Activated CD8-positive, alpha-beta T cell treated with anti-CD3 and anti-CD28 coated beads for 36 hours (primary cell): ENCODE results near the gene DPF1. TPM values are rescaled to one million over a fixed set of nuclear protein-coding genes. Genes with fewer than 3 reads are reported as not detected.

ENCODE experiments used
- ATAC-seq: fragments of 200-7000 bp; cut with Tn5 transposase; one replicate; pipeline ENCODE4 v1.10.0; 2021; ENCODE audit warnings: mild to moderate bottlenecking, moderate library complexity
- CTCF ChIA-PET: fragments of 350-600 bp; sonication (Branson Sonifier 250); formaldehyde crosslinking; loops from one replicate; lab custom pipeline; 2021; ENCODE audit warnings: antibody characterized with exemption; lab: Charles Lee
- POLR2A ChIA-PET: fragments of 350-600 bp; sonication (Branson Sonifier 250); formaldehyde crosslinking; loops from one replicate; lab custom pipeline; 2021; ENCODE audit warnings: antibody characterized with exemption; lab: Charles Lee
- DNase-seq: peaks from one replicate; pipeline ENCODE4 v3.0.0-alpha.2; 2020
- H3K27ac Mint-ChIP-seq: one replicate; pipeline ENCODE4 v1.8.0; 2021; ENCODE audit warnings: mild to moderate bottlenecking, mixed read lengths
- H3K27me3 Mint-ChIP-seq: one replicate; pipeline ENCODE4 v1.8.0; 2021; ENCODE audit warnings: mixed read lengths
- H3K36me3 Mint-ChIP-seq: one replicate; pipeline ENCODE4 v1.8.0; 2021; ENCODE audit warnings: low read depth, mixed read lengths
- H3K4me1 Mint-ChIP-seq: one replicate; pipeline ENCODE4 v1.8.0; 2021; ENCODE audit warnings: low read depth, mixed read lengths
- H3K4me3 Mint-ChIP-seq: one replicate; pipeline ENCODE4 v1.8.0; 2021; ENCODE audit warnings: mild to moderate bottlenecking, moderate library complexity, mixed read lengths
- H3K9me3 Mint-ChIP-seq: one replicate; pipeline ENCODE4 v1.8.0; 2021; ENCODE audit warnings: mixed read lengths
- CTCF ChIP-seq: fragments of 200-600 bp; IDR thresholded peaks from one replicate; pipeline ENCODE4 v1.8.0; 2022; ENCODE audit warnings: antibody characterized with exemption, mild to moderate bottlenecking
- intact Hi-C: fragments of 100-400 bp; cut with micrococcal nuclease; formaldehyde crosslinking; loops from one replicate; pipeline ENCODE4 v1.10.0; 2022
- total RNA-seq, 2 experiments: library from RNA; stranded (reverse); gene quantifications; one replicate each; pipeline ENCODE4 v1.2.3, GENCODE V29; 2021

DPF1 gene
- total RNA-seq, 2 experiments from 2014 or later = 0.47 to 1.0 TPM

GRCh38 chr19:38221919-38222830 lies 1.8 kb downstream of the DPF1 start:
- DNase-seq = no peak
- CTCF ChIA-PET = interaction anchor here (0.8 kb wide), 1 partner anchor 12 kb away, joined by 3 read pairs; no protein-coding TSS in a partner anchor
- intact Hi-C loops = loop anchor here (10.0 kb wide), 1 partner anchor 317 kb away; the partner anchor contains the start of genes SIPA1L3 and WDR87
- no peak overlapping the region for H3K4me3 Mint-ChIP-seq
- H3K27me3 Mint-ChIP-seq = peaks cover 58% of the 10 kb centered on the region
- H3K27ac Mint-ChIP-seq = no peak overlapping the region
- H3K36me3 Mint-ChIP-seq = no peaks in the 10 kb centered on the region
- no peak for TF ChIP-seq CTCF
- peaks cover 11% of the 10 kb centered on the region for H3K4me1 Mint-ChIP-seq
- no peaks in the 10 kb centered on the region for H3K9me3 Mint-ChIP-seq
- POLR2A ChIA-PET = interaction anchor here (0.9 kb wide), 1 partner anchor 30 kb away, joined by 3 read pairs; no protein-coding TSS in a partner anchor
- no peak for ATAC-seq

- intact Hi-C loops = loop anchor here (10.0 kb wide), 1 partner anchor 317 kb away; the partner anchor contains the start of genes SIPA1L3 and WDR87
- H3K27me3 Mint-ChIP-seq = peaks cover 58% of the 10 kb centered on the region
- DNase-seq (no peak), ATAC-seq (no peak)
- no peaks in the 10 kb centered on the region for H3K36me3 Mint-ChIP-seq
- H3K4me1 Mint-ChIP-seq = peaks cover 11% of the 10 kb centered on the region
- no peaks in the 10 kb centered on the region for H3K9me3 Mint-ChIP-seq
- no peak overlapping the region for H3K27ac Mint-ChIP-seq
- no peak for TF ChIP-seq CTCF
- POLR2A ChIA-PET = interaction anchor here (0.6 to 0.9 kb wide), 2 partner anchors 31 to 302 kb away, joined by 3 read pairs; no protein-coding TSS in a partner anchor
- CTCF ChIA-PET = interaction anchor here (0.8 kb wide), 1 partner anchor 13 kb away, joined by 3 read pairs; no protein-coding TSS in a partner anchor
- H3K4me3 Mint-ChIP-seq = no peak overlapping the region
Observed at GRCh38 chr19:38221421-38221820, 2.6 kb downstream of the DPF1 start.

DNA sequence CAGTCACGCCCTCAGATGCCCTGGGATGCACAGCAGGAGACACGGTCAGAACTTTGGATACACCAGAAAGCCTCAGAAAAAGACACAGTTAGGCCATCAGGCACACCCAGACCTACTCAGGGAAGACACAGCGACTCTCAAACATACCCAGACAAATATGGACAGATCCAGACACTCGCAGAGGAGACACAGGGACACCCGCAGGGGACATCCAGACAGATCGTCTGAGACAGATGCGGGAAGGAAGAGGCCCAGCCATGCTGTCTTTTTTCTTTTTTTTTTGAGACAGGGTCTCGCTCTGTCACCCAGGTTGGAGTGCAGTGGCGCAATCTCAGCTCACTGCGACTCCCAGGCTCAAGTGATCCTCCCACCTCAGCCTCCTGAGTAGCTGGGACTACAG lies 4.8 kb downstream of the DPF1 start:
- TF ChIP-seq CTCF = no peak
- H3K4me3 Mint-ChIP-seq = no peak overlapping the region
- H3K36me3 Mint-ChIP-seq = no peaks in the 10 kb centered on the region
- ChIA-PET POLR2A (no interaction called here), CTCF (no interaction called here)
- intact Hi-C loops = loop anchor here (10.0 kb wide), 1 partner anchor 74 kb away; no protein-coding TSS in a partner anchor
- ATAC-seq (no peak), DNase-seq (no peak)
- peaks cover 12% of the 10 kb centered on the region for H3K4me1 Mint-ChIP-seq
- peaks cover 56% of the 10 kb centered on the region for H3K27me3 Mint-ChIP-seq
- H3K27ac Mint-ChIP-seq = no peak overlapping the region
- H3K9me3 Mint-ChIP-seq = no peaks in the 10 kb centered on the region

- TF ChIP-seq CTCF = no peak
- Mint-ChIP-seq H3K9me3 (no peaks in the 10 kb centered on the region), H3K4me3 (no peak overlapping the region), H3K36me3 (peaks cover 3% of the 10 kb centered on the region), H3K27me3 (peaks cover 55% of the 10 kb centered on the region), H3K27ac (no peak overlapping the region), H3K4me1 (peaks cover 17% of the 10 kb centered on the region)
- no peak for ATAC-seq
- CTCF ChIA-PET = no interaction called here
- intact Hi-C loops = loop anchor here (10.0 kb wide), 1 partner anchor 73 kb away; no protein-coding TSS in a partner anchor
- no peak for DNase-seq
- POLR2A ChIA-PET = no interaction called here
Observed at GRCh38 chr19:38218204-38218603, 5.8 kb downstream of the DPF1 start.
